CD14-positive monocyte (primary cell): Measurements from ENCODE around the gene TUBGCP5. TPM values are rescaled to one million over a fixed set of nuclear protein-coding genes. Genes with fewer than 3 reads are reported as not detected.

ENCODE experiments used
- DNase-seq, 3 donors: peaks; one replicate each; pipeline ENCODE4 v3.0.0-alpha.2; 2011 to 2022
- H2AFZ ChIP-seq: 2 replicates; pipeline ENCODE4 v1.6.0; 2012; ENCODE audit warnings: mild to moderate bottlenecking, low read depth, low read length, inconsistent platforms; ENCODE audit not compliant: insufficient read depth, poor library complexity, severe bottlenecking
- H3K27ac ChIP-seq, 2 donors: 1 replicate in 1 of 2; 2 replicates in 1 of 2; pipeline ENCODE4 v1.5.1; 2012 to 2013; ENCODE audit warnings: low read length in 2 of 2, control low read depth in 1 of 2, inconsistent platforms in 1 of 2, low read depth in 1 of 2, mild to moderate bottlenecking in 1 of 2
- H3K27me3 ChIP-seq, 2 donors: one replicate each; pipeline versions ENCODE4 v1.6.0 to v1.6.1; 2011 to 2013; ENCODE audit warnings: low read length in 2 of 2; ENCODE audit not compliant: control insufficient read depth in 2 of 2, insufficient read depth in 2 of 2
- H3K36me3 ChIP-seq, 2 donors: replicated peaks in 1 of 2; 1 replicate in 1 of 2; 2 replicates in 1 of 2; pipeline versions ENCODE4 v1.5.1 to v1.6.1; 2012 to 2013; ENCODE audit warnings: low read length in 2 of 2, control low read depth in 1 of 2, inconsistent platforms in 1 of 2, mild to moderate bottlenecking in 1 of 2; ENCODE audit not compliant: insufficient read depth in 2 of 2, control insufficient read depth in 1 of 2
- H3K4me1 ChIP-seq, 2 donors: 1 replicate in 1 of 2; 2 replicates in 1 of 2; pipeline versions ENCODE4 v1.5.1 to v1.6.1; 2012 to 2013; ENCODE audit warnings: low read length in 2 of 2, control low read depth in 1 of 2, inconsistent platforms in 1 of 2, mild to moderate bottlenecking in 1 of 2, moderate library complexity in 1 of 2; ENCODE audit not compliant: insufficient read depth in 2 of 2, control insufficient read depth in 1 of 2
- H3K4me2 ChIP-seq: replicated peaks from 2 replicates; pipeline ENCODE3; 2012; ENCODE audit warnings: low read length, moderate library complexity, mild to moderate bottlenecking; ENCODE audit not compliant: poor library complexity, severe bottlenecking; ENCODE audit errors: extremely low read depth
- H3K4me3 ChIP-seq, 3 experiments: fragments of 200-600 bp in 1 of 3; sonication (generic) in 1 of 3; replicated peaks in 1 of 3; 1 replicate in 2 of 3; 2 replicates in 1 of 3; pipeline ENCODE4 v1.5.1; 2011 to 2013; ENCODE audit warnings: low read length in 3 of 3, mild to moderate bottlenecking in 3 of 3, control low read depth in 2 of 3, low read depth in 2 of 3, inconsistent platforms in 1 of 3, moderate library complexity in 1 of 3
- H3K79me2 ChIP-seq: 2 replicates; pipeline ENCODE4 v1.6.0; 2012; ENCODE audit warnings: mild to moderate bottlenecking, control low read depth, inconsistent platforms, low read length, moderate library complexity; ENCODE audit not compliant: insufficient read depth
- H3K9ac ChIP-seq: 2 replicates; pipeline ENCODE4 v1.6.0; 2017; ENCODE audit warnings: low read length, mild to moderate bottlenecking; ENCODE audit not compliant: insufficient read depth, poor library complexity, severe bottlenecking
- H3K9me3 ChIP-seq, 2 donors: replicated peaks in 1 of 2; 1 replicate in 1 of 2; 2 replicates in 1 of 2; pipeline versions ENCODE4 v1.5.1 to v1.6.1; 2012 to 2013; ENCODE audit warnings: low read length in 2 of 2, control low read depth in 1 of 2; ENCODE audit not compliant: control insufficient read depth in 1 of 2, insufficient read depth in 1 of 2
- H4K20me1 ChIP-seq: 2 replicates; pipeline ENCODE4 v1.6.0; 2012; ENCODE audit warnings: mild to moderate bottlenecking, low read length, control low read depth, moderate library complexity; ENCODE audit not compliant: insufficient read depth
- H3K27ac Mint-ChIP-seq, 7 donors: one replicate each; pipeline ENCODE4 v1.8.0; 2020; ENCODE audit warnings: mild to moderate bottlenecking in 7 of 7, mixed read lengths in 7 of 7, moderate library complexity in 6 of 7, inconsistent platforms in 2 of 7
- H3K27me3 Mint-ChIP-seq, 3 donors: one replicate each; pipeline ENCODE4 v1.8.0; 2021 to 2022; ENCODE audit warnings: low read depth in 3 of 3, mild to moderate bottlenecking in 3 of 3, mixed read lengths in 3 of 3, moderate library complexity in 3 of 3, inconsistent platforms in 1 of 3
- H3K36me3 Mint-ChIP-seq, 2 donors: one replicate each; pipeline ENCODE4 v1.8.0; 2020; ENCODE audit warnings: mixed read lengths in 2 of 2, inconsistent platforms in 1 of 2, mild to moderate bottlenecking in 1 of 2
- H3K4me1 Mint-ChIP-seq: one replicate; pipeline ENCODE4 v1.8.0; 2020; ENCODE audit warnings: mild to moderate bottlenecking, mixed read lengths
- H3K4me3 Mint-ChIP-seq, 2 donors: one replicate each; pipeline ENCODE4 v1.8.0; 2020; ENCODE audit warnings: mild to moderate bottlenecking in 2 of 2, mixed read lengths in 2 of 2, moderate library complexity in 1 of 2
- H3K9me3 Mint-ChIP-seq, 7 donors: one replicate each; pipeline ENCODE4 v1.8.0; 2020 to 2022; ENCODE audit warnings: mixed read lengths in 7 of 7, mild to moderate bottlenecking in 6 of 7, moderate library complexity in 6 of 7, inconsistent platforms in 2 of 7
- WGBS: methylation state at CpG from one replicate; pipeline ENCODE4 v1.1.5; 2013; ENCODE audit warnings: missing lambda C conversion rate; ENCODE audit not compliant: insufficient coverage; 5-methylcytosine and 5-hydroxymethylcytosine counted together
- intact Hi-C, 2 donors: fragments of 100-400 bp; cut with micrococcal nuclease; formaldehyde crosslinking; loops; one replicate each; pipeline versions ENCODE4 v1.15.0 to v1.15.1; 2023
- polyA plus RNA-seq, 3 donors: library from polyadenylated mRNA; depleted of rRNA in 1 of 3; unstranded in 2 of 3; stranded (reverse) in 1 of 3; fragments of 300-500 nt in 2 of 3; fragments of >200 nt in 1 of 3; fragmentation: Illumina TruSeq in 2 of 3; gene quantifications; 1 replicate in 2 of 3; 2 replicates in 1 of 3; pipeline ENCODE4 v1.2.3, GENCODE V29; 2012 to 2021
- TF ChIP-seq, protein P1 (sequence below): fragments of 200-600 bp; IDR thresholded peaks from one replicate; pipeline ENCODE4 v1.8.0; 2022; ENCODE audit warnings: antibody characterized with exemption, mild to moderate bottlenecking

The TUBGCP5 gene
- polyA plus RNA-seq, 3 donors = 1.4 to 5.8 (median 1.8) TPM

DNA sequence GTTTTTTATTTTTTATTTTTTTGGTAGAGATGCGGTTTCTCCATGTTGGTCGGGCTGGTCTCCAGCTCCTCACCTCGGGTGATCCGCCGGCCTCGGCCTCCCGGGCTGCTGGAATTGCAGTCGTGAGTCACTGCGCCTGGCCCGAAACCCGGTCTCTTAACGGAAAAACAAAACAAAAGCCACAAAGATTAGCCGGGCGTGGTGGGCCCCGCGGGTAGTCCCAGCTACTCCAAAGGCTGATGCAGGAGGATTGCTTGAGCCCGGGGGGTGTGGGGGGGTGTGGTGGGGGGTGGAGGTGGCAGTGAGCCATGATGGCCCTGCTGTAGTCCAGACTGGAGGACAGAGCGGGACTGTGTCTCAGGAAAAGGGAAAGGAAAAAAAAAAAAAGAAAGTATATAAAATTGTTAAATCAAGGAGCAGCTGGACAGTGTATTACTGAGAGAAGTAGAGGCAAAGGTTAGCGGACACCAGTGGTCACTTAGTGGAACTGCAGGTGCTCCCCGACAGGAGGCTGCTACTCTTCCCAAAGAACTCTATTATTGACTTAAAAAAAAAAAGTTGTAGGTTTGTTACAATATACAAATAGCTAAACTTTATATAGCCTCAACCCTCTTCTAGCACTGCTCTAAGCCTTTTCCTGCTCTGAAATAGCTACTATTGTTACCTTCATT lies 30.3 kb upstream of the TUBGCP5 start:
- Histone ChIP-seq H3K9ac (no peak overlapping the region), H3K36me3 (no peaks in the 10 kb centered on the region), H3K9me3 (peaks cover 5 to 41% of the 10 kb centered on the region in 2 donors), H3K27ac (no peak overlapping the region), H4K20me1 (no peaks in the 10 kb centered on the region), H3K4me3 (no peak overlapping the region), H3K79me2 (no peaks in the 10 kb centered on the region), H2AFZ (no peak overlapping the region), H3K4me2 (no peak overlapping the region), H3K27me3 (peaks cover 0 to 4% of the 10 kb centered on the region in 2 donors), H3K4me1 (peaks cover 5 to 10% of the 10 kb centered on the region in 2 donors)
- Mint-ChIP-seq H3K9me3 (peaks cover 9 to 42% (median 25%) of the 10 kb centered on the region in 7 donors), H3K36me3 (no peaks in the 10 kb centered on the region), H3K4me1 (peaks cover 11% of the 10 kb centered on the region), H3K4me3 (no peak overlapping the region), H3K27me3 (peaks cover 0 to 8% (median 6%) of the 10 kb centered on the region in 3 donors), H3K27ac (no peak overlapping the region)
- intact Hi-C loops = no loop called here
- 95% methylated on average over 10 of the region's 20 CpGs for WGBS
- TF ChIP-seq, protein P1, sequence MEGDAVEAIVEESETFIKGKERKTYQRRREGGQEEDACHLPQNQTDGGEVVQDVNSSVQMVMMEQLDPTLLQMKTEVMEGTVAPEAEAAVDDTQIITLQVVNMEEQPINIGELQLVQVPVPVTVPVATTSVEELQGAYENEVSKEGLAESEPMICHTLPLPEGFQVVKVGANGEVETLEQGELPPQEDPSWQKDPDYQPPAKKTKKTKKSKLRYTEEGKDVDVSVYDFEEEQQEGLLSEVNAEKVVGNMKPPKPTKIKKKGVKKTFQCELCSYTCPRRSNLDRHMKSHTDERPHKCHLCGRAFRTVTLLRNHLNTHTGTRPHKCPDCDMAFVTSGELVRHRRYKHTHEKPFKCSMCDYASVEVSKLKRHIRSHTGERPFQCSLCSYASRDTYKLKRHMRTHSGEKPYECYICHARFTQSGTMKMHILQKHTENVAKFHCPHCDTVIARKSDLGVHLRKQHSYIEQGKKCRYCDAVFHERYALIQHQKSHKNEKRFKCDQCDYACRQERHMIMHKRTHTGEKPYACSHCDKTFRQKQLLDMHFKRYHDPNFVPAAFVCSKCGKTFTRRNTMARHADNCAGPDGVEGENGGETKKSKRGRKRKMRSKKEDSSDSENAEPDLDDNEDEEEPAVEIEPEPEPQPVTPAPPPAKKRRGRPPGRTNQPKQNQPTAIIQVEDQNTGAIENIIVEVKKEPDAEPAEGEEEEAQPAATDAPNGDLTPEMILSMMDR = no peak
- no peak for DNase-seq

DNA sequence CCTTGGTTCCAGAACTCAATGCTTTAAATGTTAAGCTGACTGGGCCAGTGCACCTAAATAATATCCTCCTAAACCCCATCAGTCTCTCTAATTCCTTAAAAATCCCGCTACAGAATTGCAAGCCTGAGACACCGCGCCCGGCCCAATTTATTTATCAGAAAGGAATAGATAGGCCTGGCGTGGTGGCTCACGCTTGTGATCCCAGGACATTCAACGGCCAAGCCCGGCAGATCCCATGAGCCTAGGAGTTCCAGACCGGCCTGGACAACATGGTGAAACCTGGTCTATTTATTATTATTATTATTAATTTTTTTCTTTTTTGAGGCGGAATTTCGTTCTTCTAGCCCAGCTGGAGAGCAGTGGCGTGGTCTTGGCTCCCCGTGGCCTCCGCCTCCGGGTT lies 28.0 kb upstream of the TUBGCP5 start:
- Mint-ChIP-seq H3K36me3 (no peaks in the 10 kb centered on the region), H3K27me3 (peaks cover 2 to 6% (median 2%) of the 10 kb centered on the region in 3 donors), H3K27ac (no peak overlapping the region), H3K4me1 (no peaks in the 10 kb centered on the region), H3K4me3 (no peak overlapping the region), H3K9me3 (peaks cover 23 to 62% (median 39%) of the 10 kb centered on the region in 7 donors)
- H3K4me3 ChIP-seq = no peak overlapping the region
- TF ChIP-seq, protein P1 = no peak
- no peaks in the 10 kb centered on the region for H3K4me1 ChIP-seq
- intact Hi-C loops = no loop called here
- no peaks in the 10 kb centered on the region for H3K79me2 ChIP-seq
- no peak overlapping the region for H2AFZ ChIP-seq
- H3K36me3 ChIP-seq = no peaks in the 10 kb centered on the region
- H3K27ac ChIP-seq = no peak overlapping the region
- H3K9ac ChIP-seq = no peak overlapping the region
- no peaks in the 10 kb centered on the region for H3K27me3 ChIP-seq
- H3K4me2 ChIP-seq = no peak overlapping the region
- H4K20me1 ChIP-seq = no peaks in the 10 kb centered on the region
- WGBS = 100% methylated on average over 7 of the region's 15 CpGs
- DNase-seq = no peak
- peaks cover 18 to 59% of the 10 kb centered on the region in 2 donors for H3K9me3 ChIP-seq
